ENCODE results near the gene ZNF860.
"Not testable (repeated sequence)": the region's sequence is repeated elsewhere in the genome, so short reads cannot be mapped to it uniquely, and the experiment has no call there.

Gene ZNF860

DNA sequence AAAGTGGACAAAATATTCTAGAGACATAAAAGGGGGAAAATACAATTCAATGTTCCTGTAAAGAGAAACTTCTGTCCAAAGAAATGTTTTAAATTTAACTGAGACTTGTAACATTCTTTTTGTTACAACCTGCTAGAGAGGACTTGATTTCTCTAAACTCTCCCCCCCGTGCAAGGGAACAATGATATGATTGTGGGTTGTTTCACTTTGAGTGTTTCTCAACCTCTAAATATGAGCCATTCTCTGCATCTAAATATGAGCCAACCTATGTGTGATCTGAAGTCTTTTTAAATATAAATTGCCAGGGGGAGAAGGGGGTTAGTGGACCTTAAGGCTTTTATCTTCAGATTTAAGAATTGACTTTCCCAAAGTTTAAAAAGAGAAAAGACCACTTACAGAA is 14.6 kb downstream of the ZNF860 start:
- no peak for FAIRE-seq
- DNase-seq (ENCODE audit: low spot score): no peak

DNA sequence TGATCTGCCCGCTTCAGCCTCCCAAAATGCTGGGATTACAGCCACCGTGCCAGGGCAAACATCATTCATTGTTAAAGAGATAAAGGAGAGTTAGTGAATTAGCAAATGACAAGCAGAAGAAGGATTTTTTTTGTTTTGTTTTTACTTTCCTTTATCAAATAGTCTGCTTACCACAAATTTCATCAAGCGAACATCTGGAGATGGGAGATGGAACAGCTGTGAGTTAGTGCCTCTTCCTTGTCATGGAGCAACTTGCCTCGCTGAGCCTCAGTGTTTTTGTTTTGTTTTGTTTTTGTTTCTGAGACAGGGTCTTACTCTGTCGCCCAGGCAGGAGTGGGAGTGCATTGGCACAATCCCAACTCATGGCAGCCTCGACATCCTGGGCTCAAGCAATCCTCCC is 15.9 kb downstream of the ZNF860 start:
- FAIRE-seq: no peak
- no peak for DNase-seq (ENCODE audit: low spot score)

DNA sequence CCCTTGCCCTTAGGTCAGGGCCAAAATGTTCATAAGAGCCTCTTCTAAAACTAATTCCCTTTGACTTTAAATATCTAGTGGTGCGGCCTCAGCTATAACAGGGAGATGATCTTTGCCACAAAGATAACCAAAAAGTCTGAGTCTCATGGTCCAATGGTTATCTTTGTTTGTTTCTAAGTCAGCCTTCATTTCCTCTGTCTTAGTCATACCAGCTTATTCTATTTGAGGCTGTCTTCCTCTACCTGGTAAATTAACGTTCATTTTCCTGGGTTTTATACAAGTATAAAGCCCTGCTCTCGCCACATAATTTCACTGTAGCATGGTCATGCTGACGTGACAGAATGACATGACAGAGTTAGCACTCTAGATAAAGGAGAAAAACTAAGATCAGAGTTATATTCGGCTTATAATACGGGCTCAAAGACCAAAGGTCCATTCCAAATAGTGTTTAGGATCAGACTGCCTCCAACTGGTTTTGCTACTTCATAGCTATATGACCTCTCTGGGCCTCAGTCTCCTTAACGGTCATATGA is 18.4 kb downstream of the ZNF860 start:
- DNase-seq (ENCODE audit: low spot score): no peak
- FAIRE-seq: no peak

DNA sequence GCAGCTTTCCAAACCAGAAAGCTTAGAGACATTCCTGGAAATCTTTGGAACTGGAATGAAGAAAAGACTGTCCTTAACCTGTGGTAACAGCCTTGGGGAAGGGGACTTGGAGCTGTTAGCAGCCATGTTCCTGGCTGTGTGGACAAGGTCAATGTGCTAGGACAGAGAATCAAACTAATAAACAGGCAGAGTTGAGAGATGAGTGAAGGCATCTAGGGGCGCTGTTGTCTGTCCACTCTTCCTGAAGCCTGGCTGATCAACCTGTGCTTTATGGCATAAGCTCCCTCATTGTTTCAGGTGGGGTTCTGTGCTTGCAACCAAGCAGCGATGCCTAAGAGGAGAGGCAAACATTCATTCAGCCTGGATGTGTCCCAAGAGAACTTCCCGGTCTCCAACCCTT is 19.3 kb downstream of the ZNF860 start:
- FAIRE-seq (no peak), DNase-seq (ENCODE audit: low spot score) (no peak)

DNA sequence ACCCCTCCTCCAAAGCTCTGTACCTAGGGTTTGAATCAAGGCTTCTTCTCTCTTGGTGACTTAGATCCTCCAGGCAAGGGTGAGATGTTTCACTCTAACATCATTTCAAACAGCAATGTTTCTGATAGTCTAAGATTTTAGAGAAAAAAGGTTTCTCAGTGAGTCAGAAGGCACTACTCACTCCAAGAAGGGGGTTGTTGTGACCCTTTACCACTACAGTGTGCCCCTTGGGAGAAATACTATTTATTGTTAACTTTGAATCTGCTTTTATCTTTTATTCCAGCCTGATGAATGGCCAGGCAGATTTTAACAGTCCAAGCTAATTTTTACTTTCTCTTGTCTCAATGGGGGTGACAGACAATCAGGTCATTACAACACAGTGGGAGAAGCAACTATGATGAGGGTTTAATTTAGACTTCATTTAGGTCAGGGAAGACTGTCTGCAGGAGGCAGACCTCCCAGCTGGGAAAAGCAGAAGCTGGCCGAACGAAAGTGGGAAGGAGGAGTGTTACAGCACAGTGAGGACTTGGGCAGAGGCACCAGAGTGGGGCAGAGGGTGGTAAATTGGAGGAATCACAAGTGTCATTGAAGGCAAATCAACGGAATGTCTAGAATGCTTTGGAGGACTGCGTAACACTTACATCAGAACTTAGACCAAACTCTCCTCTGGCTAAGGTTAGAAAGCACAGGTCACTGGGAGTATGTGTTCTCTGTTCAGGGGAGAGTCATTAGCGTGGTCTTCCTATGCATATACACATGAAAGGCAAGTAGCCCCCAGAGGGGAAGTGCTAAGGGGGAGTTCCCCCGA is 21.2 kb downstream of the ZNF860 start:
- FAIRE-seq (no peak), DNase-seq (ENCODE audit: low spot score) (no peak)

DNA sequence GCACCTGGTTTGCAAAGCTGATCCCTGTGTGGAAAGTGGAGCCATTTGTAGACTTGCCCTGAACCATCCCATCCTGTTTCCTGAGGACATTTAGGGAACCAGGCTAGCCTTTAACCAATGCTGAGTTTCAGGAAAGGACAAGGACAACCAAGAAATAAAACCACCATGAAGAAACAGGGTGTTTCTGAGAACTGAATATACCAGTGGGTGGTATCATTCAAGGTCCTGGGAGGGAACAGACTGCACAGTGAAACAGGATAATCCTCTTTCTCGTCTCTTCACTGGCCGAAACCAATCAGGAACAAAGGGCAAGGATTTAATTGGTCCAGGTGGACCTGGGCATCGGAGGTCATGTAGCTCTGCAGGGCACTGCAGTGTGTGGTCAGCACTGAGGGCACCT is 21.8 kb downstream of the ZNF860 start:
- DNase-seq (ENCODE audit: low spot score) (no peak), FAIRE-seq (no peak)

DNA sequence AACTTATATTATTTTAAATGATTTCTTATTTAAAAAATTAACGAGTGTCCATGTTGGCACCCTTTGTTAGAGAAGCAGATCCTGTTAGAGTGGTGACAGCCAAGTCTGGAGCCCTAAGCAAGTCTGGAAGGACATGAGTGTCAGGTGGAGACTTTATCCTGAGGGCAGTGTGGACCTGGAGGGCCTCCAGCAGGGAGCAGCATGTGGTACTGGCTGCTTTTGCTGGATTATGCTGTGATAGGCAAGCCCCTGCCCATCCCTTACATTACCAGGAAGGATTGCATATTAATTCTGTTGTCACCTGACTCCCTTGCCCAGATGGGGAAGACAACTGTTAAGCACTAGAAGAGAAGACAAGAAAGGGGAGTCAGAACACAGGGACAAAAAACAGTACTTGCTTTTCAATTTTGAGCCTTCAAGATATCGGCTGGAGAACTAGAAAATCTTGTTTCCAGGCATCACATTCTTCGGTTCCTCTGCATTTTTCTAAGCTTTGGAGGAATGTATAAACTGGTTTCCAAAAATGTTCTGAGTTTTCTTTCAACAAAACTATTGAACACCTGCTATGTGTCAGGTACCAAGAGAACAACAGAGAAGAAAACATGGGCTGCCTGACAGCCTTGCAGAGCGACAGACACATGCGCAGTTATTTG is 22.7 kb downstream of the ZNF860 start:
- FAIRE-seq (no peak), DNase-seq (ENCODE audit: low spot score) (no peak)

DNA sequence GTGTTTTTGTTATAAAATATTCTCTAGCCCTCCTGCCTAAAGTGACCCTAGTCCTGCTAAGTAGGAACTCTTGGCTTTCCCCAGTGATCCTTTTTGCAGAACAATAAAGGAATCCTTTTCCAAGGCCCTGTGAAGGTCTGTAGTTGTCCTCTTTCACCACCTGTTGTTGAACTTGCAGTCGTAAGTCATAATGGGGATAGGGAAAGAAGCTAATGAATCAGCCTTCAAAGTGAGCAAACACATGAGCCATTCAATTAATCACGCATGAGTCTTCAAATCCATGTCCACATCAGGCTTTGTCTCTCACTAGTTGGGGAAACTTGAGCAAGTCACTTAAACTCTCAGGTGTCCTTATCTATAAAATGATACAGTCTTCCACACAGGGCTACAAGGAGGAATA is 27.6 kb downstream of the ZNF860 start:
- DNase-seq (ENCODE audit: low spot score): no peak
- no peak for FAIRE-seq

DNA sequence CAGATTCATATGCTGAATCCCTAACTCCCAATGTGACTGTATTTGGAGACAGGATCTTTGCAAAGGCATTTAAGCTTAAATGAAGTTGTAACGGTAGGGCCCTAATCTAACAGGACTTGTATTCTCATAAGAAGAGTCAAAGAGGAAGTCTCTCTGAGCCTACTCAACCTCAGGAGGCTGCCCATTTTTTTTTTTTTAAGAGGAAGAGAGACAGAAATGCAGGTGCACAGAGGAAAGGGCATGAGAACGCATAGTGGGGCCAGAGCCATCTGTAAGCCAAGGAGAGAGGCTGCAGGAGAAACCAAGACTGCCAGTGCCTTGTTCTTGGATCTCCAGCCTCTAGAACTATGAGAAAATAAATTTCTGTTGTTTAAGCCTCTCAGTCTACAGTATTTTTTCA is 28.4 kb downstream of the ZNF860 start:
- no peak for DNase-seq (ENCODE audit: low spot score)
- FAIRE-seq: no peak

DNA sequence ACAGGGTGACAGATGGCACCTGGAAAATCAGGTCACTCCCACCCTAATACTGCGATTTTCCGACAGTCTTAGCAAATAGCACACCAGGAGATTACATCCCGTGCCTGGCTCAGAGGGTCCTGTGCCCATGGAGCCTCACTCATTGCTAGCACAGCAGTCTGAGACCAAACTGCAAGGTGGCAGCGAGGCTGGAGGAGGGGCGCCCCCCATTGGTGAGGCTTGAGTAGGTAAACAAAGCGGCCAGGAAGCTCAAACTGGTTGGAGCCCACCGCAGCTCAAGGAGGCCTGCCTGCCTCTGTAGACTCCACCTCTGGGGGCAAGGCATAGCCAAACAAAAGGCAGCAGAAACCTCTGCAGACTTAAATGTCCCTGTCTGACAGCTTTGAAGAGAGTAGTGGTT is 29.1 kb downstream of the ZNF860 start:
- not testable (repeated sequence) for DNase-seq (ENCODE audit: low spot score); FAIRE-seq

DNA sequence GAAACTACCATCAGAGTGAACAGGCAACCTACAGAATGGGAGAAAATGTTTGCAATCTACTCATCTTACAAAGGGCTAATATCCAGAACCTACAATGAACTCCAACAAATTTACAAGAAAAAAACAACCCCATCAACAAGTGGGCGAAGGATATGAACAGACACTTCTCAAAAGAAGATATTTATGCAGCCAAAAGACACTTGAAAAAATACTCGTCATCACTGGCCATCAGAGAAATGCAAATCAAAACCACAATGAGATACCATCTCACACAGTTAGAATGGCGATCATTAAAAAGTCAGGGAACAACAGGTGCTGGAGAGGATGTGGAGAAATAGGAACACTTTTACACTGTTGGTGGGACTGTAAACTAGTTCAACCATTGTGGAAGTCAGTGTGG is 34.1 kb downstream of the ZNF860 start:
- not testable (repeated sequence) for FAIRE-seq

DNA sequence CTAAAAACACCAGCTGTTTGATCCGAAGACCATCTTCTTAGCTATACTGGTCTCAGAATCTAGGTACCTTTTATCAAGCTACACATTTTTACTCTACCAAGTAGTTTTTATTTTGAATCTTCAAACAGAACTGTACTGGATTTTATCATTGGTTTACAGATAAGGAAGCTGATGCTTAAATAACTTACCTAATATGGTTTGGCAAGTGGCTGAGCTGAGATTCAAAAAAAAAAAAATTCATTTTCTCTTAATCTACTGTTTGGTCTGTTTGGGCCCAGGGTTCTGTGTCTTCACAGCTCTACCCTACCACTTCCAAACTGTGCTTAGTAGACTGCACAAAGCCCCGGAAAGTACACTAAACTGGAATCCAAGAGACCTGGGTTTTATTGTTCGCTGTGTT is 35.7 kb downstream of the ZNF860 start:
- DNase-seq (ENCODE audit: low spot score) (no peak), FAIRE-seq (no peak)

More for the DNA sequence above, 34.1 kb downstream of the ZNF860 start:
- not testable (repeated sequence) for DNase-seq (ENCODE audit: low spot score)

DNA sequence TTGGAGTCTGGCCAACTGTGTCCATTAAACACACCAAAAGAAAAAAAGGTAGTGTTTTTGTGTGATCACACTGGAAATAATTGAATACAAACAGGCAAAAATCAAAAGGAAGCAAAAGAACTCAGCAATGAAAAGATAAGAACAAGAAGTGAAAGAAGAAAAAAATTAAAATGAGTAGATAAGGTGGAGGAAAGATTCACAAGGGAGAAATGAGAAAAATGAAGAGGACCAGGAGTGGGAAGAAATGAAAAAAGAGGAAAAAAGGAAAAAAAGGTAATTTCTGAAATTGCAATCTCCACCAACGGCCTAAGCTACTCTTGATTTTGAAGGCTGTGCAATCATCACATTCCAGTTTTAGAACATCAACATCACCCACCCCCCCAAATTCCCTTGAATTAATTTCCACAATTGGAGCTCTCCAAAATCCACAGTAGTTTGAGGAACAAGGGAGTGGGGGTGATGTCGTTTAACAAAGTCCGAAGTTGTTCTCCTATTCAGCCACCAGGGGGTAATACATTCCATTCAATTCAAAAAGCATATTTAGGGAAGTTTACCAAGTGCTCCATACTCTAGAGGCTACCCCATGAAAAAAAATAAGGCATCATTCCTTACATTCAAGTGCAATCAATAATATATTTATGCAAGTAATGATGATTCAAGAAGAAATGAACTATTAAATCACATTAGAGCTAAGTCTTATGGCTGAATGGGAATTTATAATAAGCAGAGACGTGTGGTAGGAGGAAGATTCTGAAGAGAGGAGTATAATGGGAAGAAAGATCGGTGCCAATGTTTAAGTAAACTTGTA is 37.4 kb downstream of the ZNF860 start:
- FAIRE-seq: no peak

DNA sequence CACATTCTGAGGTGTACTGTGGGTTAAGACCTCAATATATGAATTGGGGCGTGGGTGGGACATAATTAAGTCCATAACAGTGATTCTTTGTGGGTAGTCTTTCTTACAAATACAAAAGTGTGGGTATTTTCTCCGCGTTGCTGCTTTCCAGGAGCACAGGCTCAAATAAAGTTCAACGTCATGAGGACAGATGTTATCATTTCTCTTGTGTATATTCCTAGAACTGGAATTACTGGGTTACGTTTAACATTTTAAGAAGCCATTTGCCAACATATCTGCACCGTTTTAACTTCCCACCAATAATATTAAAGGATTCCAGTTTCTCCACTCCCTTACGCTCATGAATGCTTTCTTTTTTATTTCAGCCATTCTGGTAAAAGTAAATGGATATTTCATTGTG is 39.6 kb downstream of the ZNF860 start:
- FAIRE-seq: no peak
- DNase-seq (ENCODE audit: low spot score): no peak

More for the DNA sequence above, 37.4 kb downstream of the ZNF860 start:
- DNase-seq (ENCODE audit: low spot score): peak; percentile 58

DNA sequence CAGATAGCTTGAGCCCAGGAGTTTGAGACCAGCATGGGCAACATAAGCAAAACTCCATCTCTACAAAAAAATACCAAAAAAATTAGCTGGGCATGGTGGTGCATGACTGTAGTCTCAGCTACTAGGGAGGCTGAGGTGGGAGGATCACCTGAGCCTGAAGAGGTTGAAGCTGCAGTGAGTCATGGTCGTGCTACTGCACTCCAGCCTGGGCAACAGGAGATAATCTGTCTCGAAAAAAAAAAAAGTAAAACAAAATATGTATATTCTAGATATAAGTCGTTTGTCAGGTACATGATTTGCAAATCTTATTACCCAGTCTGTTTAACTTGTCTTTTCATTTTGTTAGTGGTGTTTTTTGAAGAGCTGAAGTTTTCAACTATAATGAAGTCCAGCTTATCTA is 40.2 kb downstream of the ZNF860 start:
- DNase-seq (ENCODE audit: low spot score) (no peak), FAIRE-seq (no peak)

DNA sequence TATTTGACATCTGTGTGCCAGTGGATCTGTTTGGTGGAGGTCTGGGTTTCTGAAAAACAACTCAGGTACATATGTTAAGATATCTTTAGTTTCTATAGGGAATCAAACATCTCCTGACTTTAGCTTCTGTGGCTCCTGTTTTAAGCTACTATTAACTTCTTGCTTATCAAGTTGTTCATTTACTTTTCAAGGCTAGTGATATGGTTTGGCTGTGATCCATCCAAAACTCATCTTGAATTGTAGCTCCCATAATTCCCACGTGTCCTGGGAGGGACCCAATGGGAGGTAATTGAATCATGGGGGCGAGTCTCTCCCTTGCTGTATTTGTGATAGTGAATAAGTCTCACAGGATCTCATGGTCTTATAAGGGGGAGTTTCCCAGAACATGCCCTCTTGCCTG is 41.4 kb downstream of the ZNF860 start:
- DNase-seq (ENCODE audit: low spot score) (no peak), FAIRE-seq (no peak)

DNA sequence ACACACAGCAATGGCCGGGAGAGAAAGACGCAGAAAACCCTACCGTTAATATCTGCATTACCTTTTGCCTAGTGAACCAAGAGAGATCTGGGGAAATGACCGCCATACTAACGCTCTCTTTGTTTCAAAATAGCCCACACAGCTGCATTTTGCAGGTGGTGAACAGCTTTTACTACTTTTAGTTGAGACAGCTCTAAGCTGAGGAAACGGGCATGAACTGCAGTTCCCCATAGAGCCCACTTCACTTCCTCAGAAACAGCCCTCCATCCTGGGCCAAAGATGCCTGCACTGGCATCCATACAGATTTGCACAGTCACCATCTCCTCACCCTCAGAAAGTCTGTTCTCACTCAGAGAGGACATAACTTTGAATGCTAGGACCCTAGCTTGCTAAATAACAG is 45.0 kb downstream of the ZNF860 start:
- FAIRE-seq: no peak
- DNase-seq (ENCODE audit: low spot score): no peak

DNA sequence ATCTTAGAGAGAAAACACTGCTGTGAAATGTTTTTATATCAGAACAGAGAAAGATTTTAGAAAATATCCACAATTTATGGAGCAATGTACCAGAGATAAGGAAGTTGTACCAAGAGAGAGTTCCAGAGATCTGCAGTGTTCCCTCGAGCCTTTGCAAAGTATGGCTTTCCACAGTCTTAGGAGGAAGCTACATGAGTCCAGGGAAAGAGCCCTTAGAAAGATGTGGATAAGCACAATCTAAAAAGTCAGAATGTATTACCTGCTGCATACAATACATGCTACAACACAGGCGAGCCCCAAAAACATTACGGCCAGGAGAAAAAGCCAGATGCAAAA is 56.4 kb downstream of the ZNF860 start:
- FAIRE-seq (no peak), DNase-seq (ENCODE audit: low spot score) (no peak)

DNA sequence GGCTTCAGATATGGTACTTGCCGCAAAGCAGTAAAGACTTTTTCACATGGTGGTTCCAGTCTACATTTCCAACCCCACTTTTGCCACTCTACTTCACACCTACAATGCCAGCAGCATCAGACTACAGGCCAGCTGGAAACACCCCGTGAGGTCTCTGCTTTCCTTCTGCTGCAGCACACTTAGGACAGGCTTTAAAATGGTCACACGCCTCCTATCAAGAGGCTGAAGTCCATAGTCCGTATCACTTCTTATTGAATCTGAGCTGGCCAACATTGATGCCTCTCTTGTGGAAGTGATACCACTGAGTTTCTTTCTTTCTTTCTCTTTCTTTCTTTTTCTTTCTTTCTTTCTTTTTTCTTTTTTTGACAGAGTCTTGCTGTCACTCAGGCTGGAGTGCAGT is 59.8 kb downstream of the ZNF860 start:
- DNase-seq (ENCODE audit: low spot score) (no peak), FAIRE-seq (no peak)
